Esophagus muscularis mucosa (tissue), 3 donors: ENCODE measurements around the gene F7.

Experiments used
- EP300 ChIP-seq: sonication (generic); formaldehyde crosslinking; IDR thresholded peaks from one replicate; pipeline ENCODE4 v1.6.1; 2017; ENCODE audit warnings: antibody characterized with exemption
- TF ChIP-seq, protein P1 (sequence below), 3 experiments: fragments of 200-600 bp in 2 of 3; fragments of 450-650 bp in 1 of 3; sonication (generic) in 2 of 3; IDR thresholded peaks; one replicate each; pipeline ENCODE4 v1.5.1; 2017 to 2019; ENCODE audit warnings: antibody characterized with exemption in 3 of 3, mild to moderate bottlenecking in 2 of 3, moderate library complexity in 1 of 3

DNA sequence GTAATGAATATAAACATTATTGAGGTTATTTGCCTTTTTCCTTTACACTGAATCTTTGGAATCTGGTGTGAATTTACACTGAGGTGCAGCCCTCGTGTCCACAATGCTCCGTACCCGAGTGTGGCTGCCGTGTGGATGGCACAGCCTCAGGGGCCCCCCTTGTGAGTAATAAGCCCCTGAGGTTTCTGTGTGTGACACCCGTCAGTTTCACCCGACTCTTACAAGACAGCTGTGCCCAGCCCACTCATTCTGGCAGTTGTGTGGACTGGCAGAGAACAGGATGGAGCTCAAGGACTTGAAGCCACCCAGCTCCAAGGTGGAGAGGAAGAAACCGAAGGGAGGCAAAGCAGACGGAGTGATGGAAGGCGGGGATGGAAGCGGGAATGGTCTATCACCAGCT, 60.7 kb downstream of the F7 start:
- TF ChIP-seq, protein P1, sequence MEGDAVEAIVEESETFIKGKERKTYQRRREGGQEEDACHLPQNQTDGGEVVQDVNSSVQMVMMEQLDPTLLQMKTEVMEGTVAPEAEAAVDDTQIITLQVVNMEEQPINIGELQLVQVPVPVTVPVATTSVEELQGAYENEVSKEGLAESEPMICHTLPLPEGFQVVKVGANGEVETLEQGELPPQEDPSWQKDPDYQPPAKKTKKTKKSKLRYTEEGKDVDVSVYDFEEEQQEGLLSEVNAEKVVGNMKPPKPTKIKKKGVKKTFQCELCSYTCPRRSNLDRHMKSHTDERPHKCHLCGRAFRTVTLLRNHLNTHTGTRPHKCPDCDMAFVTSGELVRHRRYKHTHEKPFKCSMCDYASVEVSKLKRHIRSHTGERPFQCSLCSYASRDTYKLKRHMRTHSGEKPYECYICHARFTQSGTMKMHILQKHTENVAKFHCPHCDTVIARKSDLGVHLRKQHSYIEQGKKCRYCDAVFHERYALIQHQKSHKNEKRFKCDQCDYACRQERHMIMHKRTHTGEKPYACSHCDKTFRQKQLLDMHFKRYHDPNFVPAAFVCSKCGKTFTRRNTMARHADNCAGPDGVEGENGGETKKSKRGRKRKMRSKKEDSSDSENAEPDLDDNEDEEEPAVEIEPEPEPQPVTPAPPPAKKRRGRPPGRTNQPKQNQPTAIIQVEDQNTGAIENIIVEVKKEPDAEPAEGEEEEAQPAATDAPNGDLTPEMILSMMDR (IDR thresholded peaks at IDR 0.05) = no peak
- TF ChIP-seq EP300 = no peak
